Dermis blood vessel endothelial cell (primary cell): ENCODE results near the gene ADAM23. TPM values are rescaled to one million over a fixed set of nuclear protein-coding genes. Genes with fewer than 3 reads are reported as not detected.

Experiments used
- DNase-seq: peaks from one replicate; pipeline ENCODE4 v3.0.0; 2010
- total RNA-seq: library from RNA; depleted of rRNA; stranded (reverse); fragments of >200 nt; gene quantifications from 2 replicates; pipeline ENCODE4 v1.2.3, GENCODE V29; 2014

ADAM23 gene
- total RNA-seq, 1 donor from 2014 or later, result 0.85 TPM

- no peak for DNase-seq
These were observed 68.0 kb downstream of the ADAM23 start for GRCh38 chr2:206511283-206511682.

GRCh38 chr2:206512999-206513398 is 69.7 kb downstream of the ADAM23 start:
- no peak for DNase-seq

GRCh38 chr2:206515580-206515979 is 72.2 kb downstream of the ADAM23 start:
- DNase-seq, result no peak

GRCh38 chr2:206518997-206519396 is 75.7 kb downstream of the ADAM23 start:
- no peak for DNase-seq

- DNase-seq, result no peak
These were observed 77.1 kb downstream of the ADAM23 start for GRCh38 chr2:206520450-206520849.

- DNase-seq, result peak; percentile 11
These were observed 77.8 kb downstream of the ADAM23 start for GRCh38 chr2:206521115-206521514.

- peak; percentile 70 for DNase-seq
These were observed 78.3 kb downstream of the ADAM23 start for GRCh38 chr2:206521612-206522011.

GRCh38 chr2:206526416-206526815 is 83.1 kb downstream of the ADAM23 start:
- DNase-seq, result no peak

- DNase-seq, result no peak
These were observed 83.8 kb downstream of the ADAM23 start for GRCh38 chr2:206527153-206527552.

GRCh38 chr2:206530727-206531126 is 87.4 kb downstream of the ADAM23 start:
- no peak for DNase-seq

GRCh38 chr2:206531996-206532543 is 88.7 kb downstream of the ADAM23 start:
- no peak for DNase-seq

- DNase-seq, result no peak
These were observed 90.6 kb downstream of the ADAM23 start for GRCh38 chr2:206533977-206534376.

- no peak for DNase-seq
These were observed 92.1 kb downstream of the ADAM23 start for GRCh38 chr2:206535260-206535986.

GRCh38 chr2:206540757-206541156 is 97.4 kb downstream of the ADAM23 start:
- no peak for DNase-seq

- no peak for DNase-seq
These were observed 99.7 kb downstream of the ADAM23 start for GRCh38 chr2:206543073-206543472.

- no peak for DNase-seq
These were observed 105.1 kb downstream of the ADAM23 start for GRCh38 chr2:206548383-206548782.

GRCh38 chr2:206555721-206556120 is 112.4 kb downstream of the ADAM23 start:
- no peak for DNase-seq

GRCh38 chr2:206556357-206556949 is 113.1 kb downstream of the ADAM23 start:
- DNase-seq, result peak; percentile 64

- DNase-seq, result no peak
These were observed 114.0 kb downstream of the ADAM23 start for GRCh38 chr2:206557321-206557720.

GRCh38 chr2:206558492-206558891 is 115.2 kb downstream of the ADAM23 start:
- no peak for DNase-seq

- no peak for DNase-seq
These were observed 118.6 kb downstream of the ADAM23 start for GRCh38 chr2:206561962-206562361.

- DNase-seq, result no peak
These were observed 119.0 kb downstream of the ADAM23 start for GRCh38 chr2:206562375-206562774.

GRCh38 chr2:206563374-206563773 is 120.0 kb downstream of the ADAM23 start:
- DNase-seq, result no peak

GRCh38 chr2:206565666-206566065 is 122.3 kb downstream of the ADAM23 start:
- DNase-seq, result no peak
